ENCODE data around the gene SIL1.

SIL1 gene

DNA sequence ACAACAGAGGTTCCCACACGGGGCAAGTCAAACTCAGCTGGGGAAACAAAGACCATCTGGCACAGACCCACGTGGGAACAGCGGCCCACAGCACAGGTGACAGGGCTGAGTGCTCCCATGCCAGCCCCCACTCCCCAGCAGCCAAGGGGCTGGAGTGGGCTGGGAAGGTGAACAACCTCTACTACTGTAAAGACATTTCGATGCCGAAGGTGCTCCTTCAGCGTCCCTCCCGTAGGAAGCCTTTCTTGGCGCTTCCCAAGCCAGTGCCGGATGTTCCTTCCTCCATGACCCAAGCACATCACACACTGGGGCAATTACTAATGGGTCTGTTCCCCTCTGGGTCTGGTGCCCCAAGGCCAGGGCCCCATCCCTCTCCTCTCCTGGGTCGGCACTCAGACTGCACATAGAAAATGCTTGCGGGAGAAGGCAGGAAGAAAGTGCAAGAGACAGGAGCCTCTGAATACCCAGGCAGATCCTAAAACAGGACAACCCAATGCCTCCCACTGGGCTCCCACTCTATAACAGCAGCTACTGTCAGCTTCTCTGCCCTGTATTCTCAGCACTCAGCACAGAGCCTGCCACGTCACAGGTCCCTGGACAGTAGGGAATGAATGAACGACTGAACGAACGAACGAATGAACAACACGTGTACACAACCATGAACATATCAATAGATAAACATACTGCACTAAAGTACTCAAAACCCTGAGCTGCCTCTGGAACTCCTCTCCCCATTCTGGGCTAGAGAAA lies 246.0 kb downstream of the SIL1 start:
- DNase-seq: no peak

DNA sequence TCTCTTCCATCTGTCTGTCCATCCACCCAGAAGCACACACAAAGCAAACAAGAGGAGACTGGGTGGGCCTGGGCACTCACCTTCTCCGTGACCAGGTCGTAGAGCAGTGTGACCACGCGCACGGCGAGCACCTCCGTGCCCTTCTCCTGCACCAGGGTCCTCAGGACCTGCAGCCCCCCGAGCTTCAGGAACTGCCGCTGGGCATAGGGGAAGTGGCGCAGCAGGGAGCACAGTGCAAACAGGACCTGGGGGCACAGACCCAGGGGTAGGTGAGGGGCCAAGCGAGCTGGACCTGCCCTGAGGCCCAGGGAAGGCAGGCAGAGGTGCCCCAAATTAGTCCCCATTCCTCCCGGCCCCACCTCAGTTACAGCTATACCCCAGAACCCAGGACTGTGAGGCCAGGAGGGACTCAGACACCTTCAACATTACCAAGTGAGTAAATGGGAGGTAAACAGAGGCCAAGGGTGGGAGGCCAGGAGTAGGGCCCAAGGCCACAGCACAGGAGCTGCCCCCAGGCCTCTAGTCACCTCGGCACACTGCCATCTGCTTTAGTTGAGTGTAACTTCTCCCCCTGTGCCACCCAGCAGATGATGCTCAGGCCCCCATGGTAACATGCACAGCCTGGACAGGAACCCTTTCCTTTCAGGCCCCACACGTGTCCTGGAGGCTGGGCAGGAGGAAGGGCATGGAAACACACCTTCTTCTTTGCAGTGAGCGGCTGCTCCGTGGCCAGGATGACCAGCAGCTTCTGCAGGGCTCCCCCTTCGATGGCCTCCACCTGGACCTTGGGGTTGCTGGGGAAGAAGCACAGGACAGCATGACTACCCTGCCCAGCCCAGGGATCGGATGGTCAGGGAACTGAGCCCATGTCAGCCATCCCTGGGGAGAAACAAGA lies 246.8 kb downstream of the SIL1 start:
- DNase-seq: no peak

DNA sequence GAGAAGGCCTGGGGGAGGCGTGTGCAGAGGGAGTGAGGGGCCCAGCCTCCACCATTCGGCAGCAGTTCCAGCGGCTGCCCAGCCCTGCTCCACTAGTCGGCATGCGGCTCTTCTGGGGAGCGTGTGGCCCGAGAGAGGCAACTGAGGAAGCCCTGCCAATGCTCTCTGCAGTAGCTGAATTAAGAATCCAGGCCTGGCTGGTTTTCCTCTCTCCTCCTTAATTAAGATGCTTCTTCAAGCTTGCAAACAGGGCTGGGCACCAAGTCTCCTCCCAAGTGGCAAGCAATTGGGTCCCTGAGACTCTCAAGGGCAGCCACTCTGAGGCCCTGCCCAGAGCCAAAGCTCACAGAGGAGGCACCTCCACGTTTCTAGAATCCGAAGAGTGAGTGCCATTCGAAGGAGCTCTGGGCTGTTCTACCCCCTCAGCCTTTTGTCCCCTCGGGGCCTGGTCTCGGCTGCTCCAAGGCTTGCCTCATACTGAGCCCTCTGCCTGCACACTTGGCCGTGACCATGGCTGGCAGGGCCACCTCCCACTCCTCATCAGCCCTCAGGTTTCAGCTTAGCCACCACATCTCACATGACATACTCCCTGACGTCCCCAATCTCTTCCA lies 247.6 kb downstream of the SIL1 start:
- no peak for DNase-seq

DNA sequence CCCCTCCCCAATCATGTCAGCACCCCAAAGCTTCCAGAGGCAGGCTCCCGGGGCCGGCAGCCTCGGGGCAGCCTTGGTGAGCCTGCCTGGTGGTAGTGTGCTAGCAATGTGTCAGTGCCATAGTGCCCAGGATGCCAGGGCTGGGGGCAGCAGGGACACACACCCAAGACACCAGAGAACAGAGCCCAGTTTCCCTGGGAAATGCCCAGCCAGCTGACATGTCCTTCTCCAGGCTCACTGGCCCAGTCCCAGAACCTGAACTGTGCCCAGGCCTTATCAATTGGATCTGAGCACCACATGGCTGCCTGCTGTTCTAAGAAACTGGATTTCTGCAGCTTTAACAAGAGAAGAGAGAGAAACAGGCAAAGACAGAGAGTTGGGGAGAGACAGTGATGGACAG lies 248.2 kb downstream of the SIL1 start:
- DNase-seq: no peak

DNA sequence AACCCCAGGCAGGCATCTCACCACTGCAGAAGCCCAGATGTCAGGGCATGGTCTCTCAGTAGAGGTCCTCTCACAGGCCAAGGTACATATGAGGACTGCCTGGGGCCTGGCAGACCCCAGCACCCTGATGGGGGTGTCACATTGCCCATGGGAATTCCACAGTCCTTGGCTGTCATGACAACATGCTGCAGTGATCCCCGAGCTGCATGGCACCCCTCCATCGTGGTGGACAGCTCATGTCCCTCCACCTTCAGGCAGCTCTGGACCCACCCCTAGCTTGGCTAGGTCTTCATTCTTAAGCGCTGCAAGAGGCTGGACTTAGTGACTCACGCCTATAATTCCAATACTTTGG lies 249.0 kb downstream of the SIL1 start:
- DNase-seq: no peak

DNA sequence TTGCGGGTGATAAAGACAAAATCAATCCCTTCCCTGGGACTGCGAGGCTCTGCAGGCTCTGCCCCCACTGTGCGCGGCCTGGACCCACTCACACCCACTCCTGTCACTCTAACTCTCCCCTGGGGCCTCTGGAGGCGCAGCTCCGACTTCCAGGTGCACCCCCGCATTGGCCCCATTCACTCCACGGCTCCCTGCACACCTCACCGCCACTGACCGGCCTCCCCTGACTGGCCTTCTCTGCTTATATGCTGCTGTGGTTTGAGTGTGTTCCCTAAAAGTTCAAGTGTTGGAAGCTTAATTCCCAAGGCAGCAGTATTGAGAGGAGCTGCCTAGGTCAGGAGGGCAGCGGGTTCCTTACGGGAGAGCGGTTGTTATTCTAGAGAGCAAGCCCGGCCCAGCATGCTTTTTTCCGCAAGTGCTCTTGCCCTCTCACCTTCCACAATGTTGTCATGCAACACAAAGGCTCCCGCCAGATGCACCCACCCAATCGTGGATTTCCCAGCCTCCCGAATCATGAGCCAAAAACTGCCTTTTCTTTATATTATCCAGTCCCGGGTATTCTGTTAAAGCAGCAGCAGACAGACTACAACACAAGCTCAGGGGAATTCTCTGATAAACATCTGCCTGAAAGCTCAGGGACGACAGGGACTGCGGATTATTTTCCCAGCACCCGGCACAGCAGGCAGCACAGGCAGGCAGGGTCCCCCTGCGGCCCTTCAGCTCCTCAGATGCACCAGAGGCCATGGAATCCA lies 249.5 kb downstream of the SIL1 start:
- no peak for DNase-seq

DNA sequence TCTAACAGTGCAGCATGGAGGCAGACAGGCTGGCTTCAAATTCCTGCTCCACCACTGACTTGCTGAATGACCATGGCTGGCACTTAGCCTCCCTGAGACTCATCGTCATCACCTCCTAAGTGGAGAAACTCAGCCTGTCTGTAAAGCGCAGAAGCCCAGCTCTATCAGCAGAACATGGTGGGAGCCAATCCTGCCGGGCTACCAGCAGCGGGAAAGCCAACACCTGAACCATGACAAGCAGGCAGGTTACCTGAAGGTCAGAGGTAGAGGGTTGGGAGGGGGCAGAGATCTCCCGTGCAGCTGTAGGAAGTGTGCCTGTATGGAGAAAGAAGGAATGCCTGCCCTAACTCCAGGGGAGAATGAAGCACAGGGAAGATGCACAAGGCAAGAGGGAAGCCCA lies 250.4 kb downstream of the SIL1 start:
- no peak for DNase-seq

DNA sequence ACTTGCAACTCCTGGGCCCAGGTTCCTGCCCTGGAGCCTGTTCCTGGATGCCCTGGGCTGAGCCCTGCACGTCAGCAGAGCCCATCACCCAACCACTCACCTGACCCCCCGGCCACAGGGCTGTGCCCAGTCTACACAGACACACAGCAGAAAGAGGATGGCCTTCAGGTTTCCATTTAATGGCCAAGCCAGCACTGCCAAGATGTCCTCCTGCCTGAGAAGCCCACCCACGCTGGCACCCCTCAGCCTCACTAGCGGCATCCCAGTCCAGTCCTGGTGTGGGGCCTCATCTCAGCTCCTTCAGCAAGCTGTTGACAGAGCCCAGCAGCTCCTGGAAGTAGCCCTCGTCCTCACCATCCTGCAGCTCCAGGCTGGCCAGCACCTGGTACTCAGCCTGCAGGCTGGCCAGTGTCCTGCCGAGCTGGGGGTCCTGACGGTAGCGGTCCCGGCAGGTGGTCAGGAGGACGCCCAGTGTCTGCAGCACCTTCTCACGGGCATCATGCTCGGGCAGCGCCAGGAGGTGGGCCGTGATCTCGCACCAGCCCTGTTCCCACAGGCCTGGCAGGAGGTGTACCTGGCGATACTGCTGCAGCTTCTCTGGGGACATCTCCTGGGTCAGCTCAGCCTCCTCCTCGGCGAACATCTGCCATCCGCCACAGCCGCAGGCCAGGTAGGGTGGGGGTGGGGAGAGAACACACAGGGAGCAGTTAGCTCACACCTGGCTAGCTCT lies 251.2 kb downstream of the SIL1 start:
- no peak for DNase-seq

DNA sequence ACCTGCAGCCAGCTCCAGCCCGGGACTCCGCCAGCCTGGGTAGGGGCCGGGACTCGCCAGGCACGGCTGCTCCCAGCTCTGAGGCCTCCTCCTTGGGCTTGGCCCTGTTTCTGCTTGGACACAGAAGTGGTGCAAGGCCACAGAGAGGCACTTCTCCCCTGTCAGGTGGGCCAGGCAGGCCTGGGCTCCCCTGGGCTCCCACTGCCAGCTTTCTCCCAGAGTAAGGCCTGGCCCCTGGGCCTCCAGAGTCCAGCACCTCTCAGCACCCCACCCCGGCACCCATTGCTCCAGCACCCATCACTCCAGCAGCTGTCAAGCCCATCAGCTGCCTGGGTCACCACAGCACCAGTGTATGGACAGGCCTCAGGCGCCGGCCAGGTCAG lies 251.9 kb downstream of the SIL1 start:
- DNase-seq: no peak

DNA sequence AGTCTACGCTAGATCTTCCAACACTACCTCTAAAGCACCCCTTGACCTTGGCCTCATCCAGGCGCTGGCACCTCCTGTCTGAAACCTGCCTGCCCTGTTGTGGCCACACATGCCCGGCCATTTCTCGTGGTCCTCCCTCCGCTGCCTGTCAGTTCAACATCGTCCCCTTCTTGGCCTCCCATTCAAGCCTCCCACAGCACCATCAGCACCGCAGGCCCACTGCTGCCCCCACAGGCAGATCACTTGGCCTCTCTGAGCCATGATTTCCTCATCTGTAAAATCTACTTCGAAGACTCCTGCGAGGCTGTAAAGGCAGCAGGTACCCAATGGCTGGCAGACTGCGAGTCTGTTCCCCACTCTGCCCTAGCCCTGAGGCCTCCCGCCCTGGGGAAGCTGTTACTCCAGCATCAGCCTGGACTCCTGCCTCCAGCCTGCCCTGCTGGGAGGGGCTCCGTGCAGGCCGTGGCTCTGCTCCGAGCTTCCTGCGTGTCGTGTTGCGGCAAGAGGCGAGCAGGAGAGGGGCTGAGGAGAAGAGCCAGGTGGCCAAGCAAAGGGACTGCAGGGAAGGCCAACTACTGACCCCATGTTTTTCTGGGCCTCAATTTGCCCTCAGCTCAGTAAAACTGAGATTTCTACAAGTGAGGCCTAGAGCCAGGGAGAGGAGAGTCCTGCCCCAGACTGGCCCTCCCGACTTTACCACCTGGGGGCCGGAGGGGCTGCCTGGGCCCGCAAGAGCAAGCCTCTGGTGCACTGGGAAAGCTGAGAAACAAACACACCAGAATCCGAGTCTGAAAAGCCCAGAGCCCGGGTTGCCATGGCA lies 252.5 kb downstream of the SIL1 start:
- no peak for DNase-seq

DNA sequence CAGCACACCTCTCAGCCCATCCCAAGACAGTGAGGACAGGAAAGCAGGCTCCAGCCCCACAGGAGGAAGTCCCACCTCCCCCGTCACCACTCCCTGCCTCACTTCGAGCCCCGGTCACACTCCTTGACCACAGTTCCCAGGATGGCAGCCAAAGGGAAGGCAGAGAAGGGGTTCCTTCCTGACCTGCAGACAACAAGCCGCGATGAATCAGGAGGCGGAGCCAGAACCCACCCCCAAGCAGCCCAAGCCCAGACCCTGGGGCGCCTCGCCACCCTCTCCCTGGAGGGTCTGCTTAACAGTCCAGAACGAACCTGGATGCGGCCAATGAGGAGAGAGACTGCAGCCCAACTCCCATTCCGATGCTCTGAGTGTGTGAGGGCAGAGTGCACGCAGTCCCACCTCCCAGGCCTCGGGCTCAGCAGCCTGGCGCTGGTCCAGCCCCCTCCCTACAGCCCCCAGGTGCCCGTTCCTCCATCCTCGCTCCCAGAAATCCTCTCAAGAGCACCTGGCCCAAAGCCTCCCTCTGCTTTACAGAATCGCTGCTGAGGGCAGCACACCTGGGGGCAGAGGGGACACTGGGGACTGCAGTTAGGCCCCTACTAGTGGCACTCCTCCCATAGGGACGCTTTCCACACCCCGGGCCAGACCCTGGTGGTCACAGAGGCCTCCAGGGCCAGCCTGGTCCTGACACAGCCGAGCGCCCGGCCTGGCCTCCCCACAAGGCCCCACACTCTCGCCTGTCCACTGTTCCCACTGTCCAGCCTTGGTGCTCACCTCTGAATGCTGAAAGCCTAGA lies 253.4 kb downstream of the SIL1 start:
- DNase-seq: no peak

DNA sequence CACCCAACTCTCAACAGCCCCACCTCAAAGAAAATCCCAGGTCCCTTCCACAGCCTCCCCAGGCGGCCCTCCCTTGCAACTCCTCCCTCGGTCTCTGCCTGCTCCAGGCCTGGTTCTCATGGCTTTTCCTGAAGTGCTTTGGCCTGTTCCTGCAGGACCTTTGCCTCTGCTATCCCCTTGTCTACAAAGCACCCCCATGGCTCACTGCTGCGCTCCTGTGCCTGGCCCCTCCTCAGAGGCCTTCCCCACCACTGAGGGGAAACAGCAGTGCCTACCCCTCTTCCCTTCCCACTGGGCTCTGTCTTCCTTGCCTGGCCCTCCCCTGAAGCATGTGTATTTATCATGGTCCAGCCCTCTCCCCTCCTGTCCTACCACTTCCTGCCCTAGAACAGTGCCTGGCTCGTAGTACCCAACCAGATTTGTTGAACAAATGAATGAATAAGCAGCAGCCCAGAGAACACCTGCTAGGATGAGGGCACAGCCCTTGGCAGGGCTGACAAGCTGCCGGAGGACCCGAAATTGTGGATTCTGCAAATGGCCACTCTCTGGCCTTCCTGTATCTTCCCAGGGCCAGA lies 254.5 kb downstream of the SIL1 start:
- no peak for DNase-seq

DNA sequence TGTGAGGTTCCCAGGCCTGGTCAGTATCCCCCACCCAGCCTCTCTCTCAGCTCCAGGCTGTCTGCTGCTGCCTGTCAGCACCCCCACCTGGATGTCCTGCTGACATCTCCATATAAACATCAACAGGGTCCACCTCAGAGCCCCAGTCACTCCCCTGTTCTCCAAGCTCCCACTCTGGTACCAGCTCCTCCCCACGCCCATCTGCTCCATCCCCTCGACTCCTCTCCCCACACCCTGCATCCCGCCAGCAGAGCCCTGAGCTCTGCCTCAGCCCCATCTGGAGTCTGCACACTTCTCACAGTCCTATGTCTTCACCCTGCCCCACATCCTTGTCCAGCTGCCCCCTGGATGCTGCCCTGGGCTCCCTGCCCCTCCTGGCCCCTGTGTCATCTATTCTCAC lies 255.3 kb downstream of the SIL1 start:
- no peak for DNase-seq

DNA sequence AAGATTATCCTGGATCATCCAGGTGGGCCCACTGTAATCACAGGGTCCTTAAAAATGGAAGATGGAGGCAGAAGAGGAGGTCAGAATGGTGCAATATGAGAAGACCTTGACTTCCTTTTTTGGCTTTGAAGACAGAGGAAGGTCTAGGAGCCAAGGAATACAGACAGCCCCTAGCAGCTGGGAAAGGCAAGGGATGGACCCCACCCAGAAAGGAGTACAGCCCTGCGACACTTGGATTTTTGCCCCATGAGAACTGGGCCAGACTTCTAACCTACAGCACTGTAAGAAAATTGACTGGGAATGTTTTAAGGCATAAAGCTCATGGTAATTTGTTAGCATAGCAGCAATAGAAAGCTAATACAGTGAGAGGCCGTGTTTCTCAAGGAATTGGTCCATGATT lies 256.1 kb downstream of the SIL1 start:
- DNase-seq: no peak

DNA sequence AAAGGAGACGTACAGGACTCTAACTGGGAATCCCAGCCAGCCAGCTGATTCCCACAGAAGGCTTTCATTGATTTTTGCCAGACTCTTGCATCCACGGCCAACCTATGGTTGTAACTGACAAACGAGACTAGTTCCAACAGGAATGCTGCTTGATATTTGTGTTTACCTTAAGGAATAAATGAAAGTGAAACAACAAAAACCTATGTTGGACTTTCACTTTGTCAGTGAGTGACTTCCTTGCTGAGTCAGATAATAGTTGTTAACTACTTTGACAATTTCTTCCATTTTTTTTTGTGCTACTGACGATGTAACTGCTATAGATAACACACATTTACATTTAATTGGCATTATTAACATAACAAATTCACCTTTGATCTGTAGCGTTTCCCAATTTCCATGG lies 259.6 kb downstream of the SIL1 start:
- no peak for DNase-seq

DNA sequence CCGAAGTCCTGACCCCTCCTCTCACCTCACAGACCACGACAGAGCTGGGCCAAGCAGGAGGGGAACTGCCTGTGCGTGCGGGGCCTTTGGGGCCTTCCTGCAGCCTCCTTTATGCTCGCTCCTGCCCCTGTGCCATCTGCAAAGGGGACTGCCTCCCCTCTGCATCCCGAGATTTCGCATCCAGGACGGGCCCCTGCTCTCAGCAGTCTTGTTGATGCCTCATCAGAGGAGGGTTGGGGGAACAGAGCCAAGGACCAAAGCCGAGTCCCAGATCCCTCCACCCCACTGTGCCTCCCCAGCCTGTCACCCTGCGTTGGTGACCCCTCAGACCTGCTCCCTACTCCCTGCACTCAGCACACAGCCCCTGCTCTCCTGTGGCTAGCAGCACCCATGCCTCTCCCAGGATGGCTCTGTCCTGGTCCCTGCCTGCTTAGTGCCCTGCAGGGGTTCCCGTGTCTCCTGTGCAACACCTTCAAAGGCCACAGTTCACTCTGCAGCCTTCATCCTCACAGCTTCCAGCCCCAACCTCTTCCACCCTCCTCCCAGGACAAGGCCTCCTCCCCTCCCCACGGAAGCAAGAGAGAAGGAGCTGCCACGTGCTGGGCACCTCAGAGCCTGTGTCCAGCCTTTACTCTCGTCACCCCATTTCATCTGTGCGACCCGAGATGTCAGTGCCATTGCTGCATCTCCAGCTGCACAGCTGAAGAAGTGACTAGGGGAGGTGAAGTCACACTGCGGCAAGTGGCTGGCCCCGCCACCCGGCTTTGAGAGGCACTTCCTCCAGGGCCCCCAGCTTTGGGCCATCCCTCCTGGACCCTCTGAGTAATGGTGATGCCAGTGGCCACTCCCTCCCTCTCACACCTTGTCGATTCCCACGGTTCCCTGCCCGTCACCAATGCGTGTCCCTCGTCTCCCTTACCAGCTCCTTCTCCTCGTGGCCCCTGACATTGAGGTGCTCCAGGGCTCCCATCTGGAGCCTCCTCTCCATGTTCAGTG lies 260.5 kb downstream of the SIL1 start:
- DNase-seq: no peak

DNA sequence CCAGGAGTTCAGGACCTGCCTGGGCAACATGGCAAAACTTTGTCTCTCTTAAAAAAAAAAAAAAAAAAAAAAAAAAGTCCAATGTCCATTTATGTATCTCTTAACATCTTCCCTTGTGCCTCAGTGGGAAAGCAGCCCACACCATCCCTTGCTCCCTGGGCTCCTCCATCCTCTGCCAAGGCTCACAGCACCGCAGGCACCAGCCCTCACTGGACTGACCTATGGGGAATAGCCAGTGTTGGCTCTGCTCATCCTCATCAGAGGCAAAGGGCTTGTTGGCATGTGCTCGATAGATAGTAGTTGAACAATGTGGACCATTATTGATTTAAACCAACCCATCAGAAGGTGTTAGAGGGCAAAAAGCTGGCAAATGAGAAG lies 261.2 kb downstream of the SIL1 start:
- DNase-seq: no peak

DNA sequence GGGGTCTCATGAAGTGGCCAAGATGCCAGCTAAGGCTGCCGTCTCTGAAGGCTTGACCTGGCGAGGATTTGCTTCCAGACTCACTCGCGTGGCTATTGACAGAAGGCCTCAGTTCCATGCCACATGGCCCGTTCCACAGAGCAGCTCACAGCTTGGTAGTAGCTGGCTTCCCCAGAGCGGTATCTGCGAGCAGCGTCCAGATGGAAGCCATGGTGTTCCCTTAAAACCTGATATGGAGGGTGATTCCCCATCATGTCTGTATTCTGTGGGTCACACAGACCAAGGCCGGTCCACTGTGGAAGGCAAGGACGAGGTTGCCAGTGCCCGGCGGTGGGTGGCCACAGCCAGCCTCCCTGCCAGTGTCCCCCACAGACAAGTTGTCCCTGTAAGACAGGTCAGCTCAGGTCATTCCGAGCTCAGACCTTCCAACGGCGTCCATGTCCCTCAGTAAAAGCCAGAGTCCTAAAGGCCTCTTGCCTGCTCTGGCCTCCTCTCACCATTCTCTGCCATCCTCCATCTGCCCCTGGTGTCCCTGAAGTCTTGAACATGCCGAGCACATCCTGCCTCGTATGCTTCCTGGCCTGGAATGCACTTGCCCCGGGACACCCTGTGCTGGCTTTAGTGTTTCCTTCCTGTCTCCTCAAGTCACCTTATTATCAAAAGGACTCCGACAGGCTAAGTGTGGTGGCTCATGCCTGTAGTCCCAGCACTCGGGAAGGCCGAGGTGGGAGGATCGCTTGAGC lies 261.8 kb downstream of the SIL1 start:
- peak; percentile 52 for DNase-seq

All from activated CD8-positive, alpha-beta memory T cell treated with anti-CD3 and anti-CD28 coated beads for 24 hours (primary cell).